Tibial nerve (tissue), 4 donors: Measurements from ENCODE around the gene CPEB3. TPM values are rescaled to one million over a fixed set of nuclear protein-coding genes. Genes with fewer than 3 reads are reported as not detected.

Experiments
- DNase-seq, 2 donors: peaks; one replicate each; pipeline ENCODE4 v3.0.0-alpha.2; 2019; ENCODE audit warnings: low spot score in 2 of 2
- H3K27ac ChIP-seq, 4 donors: fragments of 200-600 bp; sonication (generic) in 3 of 4; one replicate each; pipeline ENCODE4 v1.5.1; 2017 to 2019; ENCODE audit warnings: mild to moderate bottlenecking in 1 of 4
- H3K27me3 ChIP-seq, 2 donors: fragments of 200-600 bp; sonication (generic) in 1 of 2; one replicate each; pipeline versions ENCODE4 v1.5.1 to v1.6.0; 2017 to 2019
- H3K36me3 ChIP-seq, 3 donors: fragments of 200-600 bp; sonication (generic); one replicate each; pipeline ENCODE4 v1.5.1; 2018 to 2019
- H3K4me1 ChIP-seq, 4 donors: fragments of 200-600 bp; sonication (generic) in 3 of 4; one replicate each; pipeline ENCODE4 v1.5.1; 2017 to 2019
- H3K4me3 ChIP-seq, 4 donors: fragments of 200-600 bp; sonication (generic) in 3 of 4; one replicate each; pipeline ENCODE4 v1.5.1; 2017 to 2019; ENCODE audit warnings: mild to moderate bottlenecking in 1 of 4, moderate library complexity in 1 of 4
- H3K9me3 ChIP-seq, 4 donors: fragments of 200-600 bp; sonication (generic) in 3 of 4; one replicate each; pipeline ENCODE4 v1.5.1; 2017 to 2019
- EP300 ChIP-seq, 2 donors: sonication (generic); formaldehyde crosslinking; IDR thresholded peaks; one replicate each; pipeline ENCODE4 v1.6.1; 2017; ENCODE audit warnings: antibody characterized with exemption in 2 of 2, mild to moderate bottlenecking in 1 of 2
- POLR2A ChIP-seq, 2 donors: fragments of 450-650 bp; IDR thresholded peaks; one replicate each; pipeline ENCODE4 v1.6.1; 2017; ENCODE audit warnings: antibody characterized with exemption in 2 of 2, mild to moderate bottlenecking in 2 of 2, moderate library complexity in 2 of 2
- WGBS, 2 donors: methylation state at CpG; one replicate each; pipeline ENCODE4 v1.1.5; 2018; 5-methylcytosine and 5-hydroxymethylcytosine counted together
- small RNA-seq: library from RNA; depleted of rRNA; stranded (forward); fragments of <200 nt; gene quantifications from one replicate; pipeline ENCODE3, GENCODE V24; 2016
- total RNA-seq, 4 donors: library from RNA; depleted of rRNA; stranded (reverse); fragments of >200 nt; gene quantifications; one replicate each; pipeline ENCODE4 v1.1.0, GENCODE V29; 2016
- TF ChIP-seq, protein P1 (sequence below), 5 experiments: fragments of 200-600 bp in 3 of 5; fragments of 450-650 bp in 2 of 5; sonication (generic) in 3 of 5; IDR thresholded peaks; one replicate each; pipeline ENCODE4 v1.5.1; 2016 to 2019; ENCODE audit warnings: antibody characterized with exemption in 5 of 5, mild to moderate bottlenecking in 3 of 5, moderate library complexity in 2 of 5

Gene CPEB3
- total RNA-seq, 4 donors from 2014 or later: 6.7 to 11.4 (median 8.8) TPM

DNA sequence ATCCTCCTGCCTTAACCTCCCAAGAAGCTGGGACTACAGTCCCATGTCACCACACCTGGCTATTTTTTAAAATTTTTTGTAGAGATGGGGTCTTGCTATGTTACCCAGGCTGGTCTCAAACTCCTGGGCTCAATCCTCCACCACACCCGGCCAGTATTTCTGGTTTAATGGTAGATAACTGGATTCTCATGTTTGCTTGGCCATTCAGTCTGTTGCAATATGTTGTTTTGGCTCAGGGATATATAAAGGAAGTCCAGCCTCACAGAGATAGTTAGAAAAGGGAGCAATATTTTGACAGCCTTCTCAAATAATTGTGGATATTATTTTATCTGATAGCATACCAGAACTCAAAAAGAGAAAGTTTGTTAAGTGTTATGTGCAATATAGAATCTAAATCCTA is 284.9 kb downstream of the CPEB3 start:
- TF ChIP-seq EP300 (IDR thresholded peaks at IDR 0.05): no peak
- TF ChIP-seq, protein P1, sequence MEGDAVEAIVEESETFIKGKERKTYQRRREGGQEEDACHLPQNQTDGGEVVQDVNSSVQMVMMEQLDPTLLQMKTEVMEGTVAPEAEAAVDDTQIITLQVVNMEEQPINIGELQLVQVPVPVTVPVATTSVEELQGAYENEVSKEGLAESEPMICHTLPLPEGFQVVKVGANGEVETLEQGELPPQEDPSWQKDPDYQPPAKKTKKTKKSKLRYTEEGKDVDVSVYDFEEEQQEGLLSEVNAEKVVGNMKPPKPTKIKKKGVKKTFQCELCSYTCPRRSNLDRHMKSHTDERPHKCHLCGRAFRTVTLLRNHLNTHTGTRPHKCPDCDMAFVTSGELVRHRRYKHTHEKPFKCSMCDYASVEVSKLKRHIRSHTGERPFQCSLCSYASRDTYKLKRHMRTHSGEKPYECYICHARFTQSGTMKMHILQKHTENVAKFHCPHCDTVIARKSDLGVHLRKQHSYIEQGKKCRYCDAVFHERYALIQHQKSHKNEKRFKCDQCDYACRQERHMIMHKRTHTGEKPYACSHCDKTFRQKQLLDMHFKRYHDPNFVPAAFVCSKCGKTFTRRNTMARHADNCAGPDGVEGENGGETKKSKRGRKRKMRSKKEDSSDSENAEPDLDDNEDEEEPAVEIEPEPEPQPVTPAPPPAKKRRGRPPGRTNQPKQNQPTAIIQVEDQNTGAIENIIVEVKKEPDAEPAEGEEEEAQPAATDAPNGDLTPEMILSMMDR (IDR thresholded peaks at IDR 0.05): no peak
- TF ChIP-seq POLR2A (IDR thresholded peaks at IDR 0.05): no peak

DNA sequence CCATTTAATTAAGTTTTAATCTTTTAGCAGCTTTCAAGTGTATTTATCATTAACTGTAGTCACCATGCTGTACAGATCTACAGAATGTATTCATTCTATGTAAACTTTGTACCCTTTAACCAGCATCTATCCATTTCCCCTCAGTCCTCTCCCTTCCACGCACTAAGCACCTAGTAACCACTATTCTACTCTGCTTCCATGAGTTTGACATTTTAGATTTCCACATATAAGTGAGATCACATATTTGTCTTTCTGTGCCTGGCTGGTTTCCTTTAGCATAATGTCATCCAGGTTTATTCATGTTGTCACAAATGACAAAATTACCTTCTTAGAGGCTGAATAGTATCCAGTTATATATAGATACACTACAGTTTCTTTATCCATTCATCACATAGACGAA is 287.6 kb downstream of the CPEB3 start:
- no peaks in the 10 kb centered on the region for H3K4me1 ChIP-seq
- TF ChIP-seq POLR2A (IDR thresholded peaks at IDR 0.05): no peak
- no peak for TF ChIP-seq EP300 (IDR thresholded peaks at IDR 0.05)
- TF ChIP-seq, protein P1 (IDR thresholded peaks at IDR 0.05): no peak

More for the DNA sequence above, 284.9 kb downstream of the CPEB3 start:
- no peak for DNase-seq
- H3K4me3 ChIP-seq: no peak overlapping the region
- 100% methylated on average over 1 of the region's 1 CpG for WGBS, 2 donors
- no peaks in the 10 kb centered on the region for H3K4me1 ChIP-seq
- H3K27me3 ChIP-seq: no peaks in the 10 kb centered on the region
- H3K27ac ChIP-seq: no peak overlapping the region
- peaks cover 0 to 6% (median 0%) of the 10 kb centered on the region in 4 donors for H3K9me3 ChIP-seq
- H3K36me3 ChIP-seq: peaks cover 0 to 93% (median 0%) of the 10 kb centered on the region in 3 donors

DNA sequence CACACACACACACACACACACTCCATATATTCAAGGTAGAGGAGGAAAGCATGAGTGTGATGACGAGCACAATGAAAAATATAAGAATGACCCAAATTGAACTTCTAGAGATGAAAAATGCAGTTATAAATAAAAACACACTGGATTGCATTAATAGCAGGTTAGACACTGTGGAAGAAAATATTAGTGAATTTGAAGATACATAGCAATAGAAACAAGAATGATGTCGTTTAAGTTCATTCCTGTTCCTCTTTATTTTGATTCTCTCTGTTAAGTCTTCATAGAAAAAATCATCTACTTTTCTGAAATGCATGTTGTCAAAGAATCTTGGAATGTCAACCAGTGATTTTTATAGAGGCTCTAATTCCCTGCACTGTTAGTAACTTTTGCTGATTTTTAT is 288.9 kb downstream of the CPEB3 start:
- TF ChIP-seq EP300 (IDR thresholded peaks at IDR 0.05) (no peak), POLR2A (IDR thresholded peaks at IDR 0.05) (no peak)
- TF ChIP-seq, protein P1 (IDR thresholded peaks at IDR 0.05): no peak
- WGBS, 2 donors: 97 to 98% methylated on average over 2 of the region's 2 CpGs
- H3K4me1 ChIP-seq: no peaks in the 10 kb centered on the region
- H3K27ac ChIP-seq: no peak overlapping the region
- H3K9me3 ChIP-seq: peaks cover 0 to 6% (median 0%) of the 10 kb centered on the region in 4 donors
- no peak for DNase-seq
- H3K4me3 ChIP-seq: no peak overlapping the region
- peaks cover 0 to 96% (median 0%) of the 10 kb centered on the region in 3 donors for H3K36me3 ChIP-seq
- no peaks in the 10 kb centered on the region for H3K27me3 ChIP-seq

More for the DNA sequence above, 287.6 kb downstream of the CPEB3 start:
- Histone ChIP-seq H3K4me3 (no peak overlapping the region), H3K36me3 (peaks cover 0 to 93% (median 0%) of the 10 kb centered on the region in 3 donors), H3K27me3 (no peaks in the 10 kb centered on the region), H3K9me3 (peaks cover 0 to 6% (median 0%) of the 10 kb centered on the region in 4 donors), H3K27ac (no peak overlapping the region)
- 76 to 79% methylated on average over 2 of the region's 2 CpGs for WGBS, 2 donors
- no peak for DNase-seq

DNA sequence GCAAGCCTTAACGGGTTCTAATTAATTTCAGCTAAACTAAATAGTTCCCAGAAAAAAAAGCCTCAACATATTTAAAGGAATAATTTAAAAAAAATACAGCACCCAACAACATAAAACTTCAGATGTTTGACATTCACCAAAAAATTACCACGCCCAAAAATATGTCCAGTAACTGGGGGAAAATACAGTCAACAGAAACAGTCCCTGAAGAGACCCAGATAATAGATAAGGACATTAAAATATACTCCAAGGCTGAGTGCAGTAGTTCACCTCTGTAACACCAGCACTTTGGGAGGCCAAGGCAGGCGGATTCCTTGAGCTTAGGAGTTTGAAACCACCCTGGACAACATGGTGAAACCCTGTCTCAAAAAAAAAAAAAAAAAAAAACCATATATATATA is 289.3 kb downstream of the CPEB3 start:
- no peak for TF ChIP-seq EP300 (IDR thresholded peaks at IDR 0.05)
- TF ChIP-seq POLR2A (IDR thresholded peaks at IDR 0.05): no peak
- TF ChIP-seq, protein P1 (IDR thresholded peaks at IDR 0.05): no peak
- Histone ChIP-seq H3K4me3 (no peak overlapping the region), H3K36me3 (peaks cover 0 to 96% (median 0%) of the 10 kb centered on the region in 3 donors), H3K4me1 (no peaks in the 10 kb centered on the region), H3K27ac (no peak overlapping the region), H3K27me3 (no peaks in the 10 kb centered on the region), H3K9me3 (peaks cover 0 to 6% (median 0%) of the 10 kb centered on the region in 4 donors)
- 95 to 97% methylated on average over 3 of the region's 3 CpGs for WGBS, 2 donors
- DNase-seq: no peak

Small RNA genes lying within 50 kb of the gene (small RNA-seq; reads per million reads assigned to genes)
- gene RF00019: not detected
- not detected for gene RF00402
- not detected for gene RF00622
- not detected for gene RNY3P12

Other genes with a start within 250 kb of the CPEB3 start
- gene MARCHF5, start 89 bp upstream of the CPEB3 start, total RNA-seq: 10 to 100 TPM; 11.3 to 15.1 (median 12.1) TPM